ENCODE data around the gene FEM1A. TPM values are rescaled to one million over a fixed set of nuclear protein-coding genes. Genes with fewer than 3 reads are reported as not detected.
"Not testable (repeated sequence)": the region's sequence is repeated elsewhere in the genome, so short reads cannot be mapped to it uniquely, and the experiment has no call there.

The FEM1A gene
- total RNA-seq, 1 experiment from 2014 or later: 13.4 TPM

- intact Hi-C loops (cut with micrococcal nuclease; ENCODE audit: unreplicated experiment): no loop called here
- TSS peak; percentile 72 for BruUV-seq (replicated peaks)
Observed at GRCh38 chr19:4830768-4831265, 39.3 kb downstream of the FEM1A start.

GRCh38 chr19:4831304-4831978 is 39.9 kb downstream of the FEM1A start, which contains the start of gene TICAM1:
Gene TICAM1 (minus strand): TSS chr19:4831712. CDS start chr19:4818377, 13,335 bp downstream.
- CTCF ChIA-PET: interaction anchor here (0.6 to 1.4 kb wide), 2 partner anchors 22 to 71 kb away, joined by 5 to 6 read pairs; no protein-coding TSS in a partner anchor
- peak; percentile 52 to 62 for DNase-seq

More at GRCh38 chr19:4830768-4831265, 39.3 kb downstream of the FEM1A start:
- POLR2A ChIA-PET: no interaction called here
- Histone ChIP-seq H3K4me1 (peaks cover 6% of the 10 kb centered on the region; the same call in 1 of the 2 replicates), H3K36me3 (ENCODE audit: control insufficient read depth, insufficient read depth, low read length) (no peaks in the 10 kb centered on the region), H3K4me3 (ENCODE audit: low read depth, low read length) (peak overlapping the region; percentile 82), H3K9me3 (no peaks in the 10 kb centered on the region), H3K27me3 (replicated peaks; ENCODE audit: control insufficient read depth, insufficient read depth, low read length) (no peaks in the 10 kb centered on the region)
- Mint-ChIP-seq H3K27me3 (ENCODE audit: insufficient read depth, unreplicated experiment) (no peaks in the 10 kb centered on the region), H3K27ac (ENCODE audit: unreplicated experiment) (peak overlapping the region; percentile 40), H3K9me3 (ENCODE audit: unreplicated experiment) (no peaks in the 10 kb centered on the region), H3K4me1 (ENCODE audit: low read depth, unreplicated experiment) (peaks cover 10% of the 10 kb centered on the region), H3K36me3 (ENCODE audit: insufficient read depth, unreplicated experiment) (peaks cover 8% of the 10 kb centered on the region), H3K4me3 (ENCODE audit: unreplicated experiment) (peak overlapping the region; percentile 77)
- CTCF ChIA-PET: interaction anchor here (1.4 kb wide), 1 partner anchor 21 kb away, joined by 5 read pairs; no protein-coding TSS in a partner anchor
- no peak for TF ChIP-seq CTCF (IDR thresholded peaks at IDR 0.05; ENCODE audit: insufficient read depth in 1 of 2, low read depth in 1 of 2, low read length in 1 of 2, severe bottlenecking in 1 of 2, unreplicated experiment in 1 of 2)
- DNase-seq: no peak

GRCh38 chr19:4831979-4832340 is 40.4 kb downstream of the FEM1A start:
- CTCF ChIA-PET: interaction anchor here (0.6 kb wide), 1 partner anchor 71 kb away, joined by 6 read pairs; no protein-coding TSS in a partner anchor

More at GRCh38 chr19:4831304-4831978, 39.9 kb downstream of the FEM1A start, which contains the start of gene TICAM1:
- peaks cover 10% of the 10 kb centered on the region for H3K4me1 Mint-ChIP-seq (ENCODE audit: low read depth, unreplicated experiment)
- H3K27ac Mint-ChIP-seq (ENCODE audit: unreplicated experiment): peak within 1 kb of the TSS; percentile 40
- H3K4me3 Mint-ChIP-seq (ENCODE audit: unreplicated experiment): peak within 1 kb of the TSS; percentile 77
- Histone ChIP-seq H3K36me3 (ENCODE audit: control insufficient read depth, insufficient read depth, low read length) (no peaks in the 10 kb centered on the region), H3K27me3 (replicated peaks; ENCODE audit: control insufficient read depth, insufficient read depth, low read length) (no peaks in the 10 kb centered on the region), H3K4me3 (ENCODE audit: low read depth, low read length) (peak within 1 kb of the TSS; percentile 82), H3K4me1 (peaks cover 6% of the 10 kb centered on the region; the same call in 1 of the 2 replicates), H3K9me3 (no peaks in the 10 kb centered on the region)
- intact Hi-C loops (cut with micrococcal nuclease; ENCODE audit: unreplicated experiment): no loop called here
- no TSS peak for BruUV-seq (replicated peaks)
- H3K36me3 Mint-ChIP-seq (ENCODE audit: insufficient read depth, unreplicated experiment): peaks cover 8% of the 10 kb centered on the region
- H3K9me3 Mint-ChIP-seq (ENCODE audit: unreplicated experiment): no peaks in the 10 kb centered on the region
- no peaks in the 10 kb centered on the region for H3K27me3 Mint-ChIP-seq (ENCODE audit: insufficient read depth, unreplicated experiment)
- POLR2A ChIA-PET: no interaction called here
- TF ChIP-seq CTCF (IDR thresholded peaks at IDR 0.05; ENCODE audit: insufficient read depth in 1 of 2, low read depth in 1 of 2, low read length in 1 of 2, severe bottlenecking in 1 of 2, unreplicated experiment in 1 of 2): peak in 1 of 2 experiments; percentile 8

More at GRCh38 chr19:4831979-4832340, 40.4 kb downstream of the FEM1A start:
- peak overlapping the region; percentile 77 for H3K4me3 Mint-ChIP-seq (ENCODE audit: unreplicated experiment)
- POLR2A ChIA-PET; H3K27me3 ChIP-seq (replicated peaks; ENCODE audit: control insufficient read depth, insufficient read depth, low read length); DNase-seq; H3K36me3 ChIP-seq (ENCODE audit: control insufficient read depth, insufficient read depth, low read length); H3K27ac Mint-ChIP-seq (ENCODE audit: unreplicated experiment); intact Hi-C loops (cut with micrococcal nuclease; ENCODE audit: unreplicated experiment); H3K9me3 Mint-ChIP-seq (ENCODE audit: unreplicated experiment); H3K4me1 Mint-ChIP-seq (ENCODE audit: low read depth, unreplicated experiment); H3K4me1 ChIP-seq; H3K9me3 ChIP-seq; H3K36me3 Mint-ChIP-seq (ENCODE audit: insufficient read depth, unreplicated experiment); H3K27me3 Mint-ChIP-seq (ENCODE audit: insufficient read depth, unreplicated experiment): not testable (repeated sequence)
- peak overlapping the region; percentile 82 for H3K4me3 ChIP-seq (ENCODE audit: low read depth, low read length)
- BruUV-seq (replicated peaks): TSS peak; percentile 90
